A549 treated with Hydrocortisone at 1 μM for 4 hours (cell line): ENCODE measurements around the gene SLC22A12. TPM values are rescaled to one million over a fixed set of nuclear protein-coding genes. Genes with fewer than 3 reads are reported as not detected.

Source experiments
- total RNA-seq: library from RNA; stranded (reverse); fragments of 200-300 nt; extraction: Qiagen RNA extraction; gene quantifications from 5 replicates; pipeline ENCODE4 v1.2.3, GENCODE V29; 2022

Gene SLC22A12
- not detected in 5 replicates for total RNA-seq

DNA sequence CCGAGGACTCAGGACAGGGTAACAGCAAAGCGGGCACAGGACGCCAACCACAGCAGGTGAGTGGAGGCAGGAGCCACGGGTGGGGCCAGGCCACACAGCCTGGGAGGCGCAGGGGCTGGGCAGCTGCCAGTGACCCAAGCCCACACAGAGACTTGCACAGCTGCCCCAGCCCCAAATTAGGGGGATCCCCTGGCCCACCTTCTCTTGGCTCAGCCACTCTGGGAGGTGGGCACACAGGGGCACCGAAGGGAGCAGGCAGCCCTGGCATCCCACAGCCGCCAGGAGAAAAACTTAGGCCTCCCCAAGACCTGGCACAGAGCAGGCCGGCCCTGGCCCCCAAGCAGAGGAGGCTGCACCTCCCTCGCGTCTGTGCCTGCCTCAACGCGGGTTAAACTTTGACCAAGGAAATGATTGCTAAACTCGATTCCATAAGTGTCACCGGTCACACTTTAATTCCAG is at the start of gene SLC22A12:
Gene SLC22A12 (plus strand): TSS at position 458 of the 459 bp plus-strand sequence. CDS start 337 bp downstream, outside the sequence.

Other genes with a start within 250 kb of the SLC22A12 start
- gene RPS6KA4, start 232.1 kb upstream of the SLC22A12 start, total RNA-seq = 56.9 to 64.6 TPM (median 62.6 TPM) in 5 replicates
- gene SLC22A11, start 35.3 kb upstream of the SLC22A12 start, total RNA-seq = 0.06 to 0.12 TPM (median 0.08 TPM) in 4 of 5 replicates, not detected in the other
- 0.12 to 0.32 TPM (median 0.18 TPM) in 5 replicates for gene NRXN2, start 132.0 kb downstream of the SLC22A12 start, total RNA-seq
- 0.97 to 2.1 TPM (median 1.5 TPM) in 5 replicates for gene RASGRP2, start 152.9 kb downstream of the SLC22A12 start, total RNA-seq
- gene PYGM, start 168.8 kb downstream of the SLC22A12 start, total RNA-seq = 0.20 to 0.55 TPM (median 0.36 TPM) in 5 replicates
- gene SF1, start 187.3 kb downstream of the SLC22A12 start, total RNA-seq = 150 to 224 TPM (median 153 TPM) in 5 replicates
- gene MAP4K2, start 212.0 kb downstream of the SLC22A12 start, total RNA-seq = 7.7 to 9.3 TPM (median 8.4 TPM) in 5 replicates
- gene MEN1, start 219.3 kb downstream of the SLC22A12 start, total RNA-seq = 35.0 to 40.0 TPM (median 37.1 TPM) in 5 replicates